Epidermal melanocyte (primary cell): Measurements from ENCODE around the gene MIEF2.
A peak's percentile ranks its signal among the peaks of the same experiment; 100 is the strongest.

ENCODE experiments used
- DNase-seq: peaks from one replicate; pipeline ENCODE4 v3.0.0; 2011; ENCODE audit warnings: low spot score; ENCODE audit not compliant: insufficient read length

Gene MIEF2

DNA sequence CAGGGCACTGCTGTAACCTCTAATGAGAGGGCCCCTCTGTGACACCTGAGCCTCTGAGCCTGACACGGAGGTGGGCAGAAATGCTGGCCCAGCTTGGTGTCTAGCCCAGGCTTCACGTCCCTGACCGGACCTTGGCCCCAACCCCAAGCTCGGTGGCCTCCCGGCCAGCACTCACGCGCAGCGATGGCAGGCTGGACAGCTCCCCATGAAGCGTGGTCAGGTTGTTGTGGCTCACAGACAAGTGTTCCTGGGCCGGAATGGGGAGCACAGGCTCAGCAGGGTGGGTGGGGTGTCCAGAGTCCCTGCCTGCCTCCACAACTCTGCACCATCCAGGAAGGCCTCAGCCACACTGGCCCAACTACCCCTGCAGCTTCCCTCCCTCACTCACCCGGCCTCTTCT lies 4.1 kb upstream of the MIEF2 start:
- DNase-seq: no peak

DNA sequence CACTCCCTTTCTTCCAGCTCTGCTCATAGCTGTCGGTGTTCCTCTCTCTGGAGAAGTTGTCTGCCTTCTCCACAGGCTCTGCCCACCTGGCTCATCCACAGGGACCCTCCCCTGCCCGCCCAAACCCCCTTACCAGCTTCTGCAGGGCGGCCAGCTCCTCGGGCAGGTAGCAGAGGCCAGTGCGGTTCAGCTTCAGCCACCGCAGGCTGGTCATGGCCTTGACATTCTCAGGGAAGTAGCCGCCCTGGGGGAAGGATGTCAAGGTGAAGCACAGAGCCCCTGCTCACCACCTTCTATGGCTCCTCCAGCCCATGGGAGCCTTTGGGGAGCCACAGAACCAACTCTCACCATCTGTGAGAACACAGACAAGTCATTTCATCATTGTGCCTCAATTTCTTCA lies 3.7 kb upstream of the MIEF2 start:
- DNase-seq: no peak

DNA sequence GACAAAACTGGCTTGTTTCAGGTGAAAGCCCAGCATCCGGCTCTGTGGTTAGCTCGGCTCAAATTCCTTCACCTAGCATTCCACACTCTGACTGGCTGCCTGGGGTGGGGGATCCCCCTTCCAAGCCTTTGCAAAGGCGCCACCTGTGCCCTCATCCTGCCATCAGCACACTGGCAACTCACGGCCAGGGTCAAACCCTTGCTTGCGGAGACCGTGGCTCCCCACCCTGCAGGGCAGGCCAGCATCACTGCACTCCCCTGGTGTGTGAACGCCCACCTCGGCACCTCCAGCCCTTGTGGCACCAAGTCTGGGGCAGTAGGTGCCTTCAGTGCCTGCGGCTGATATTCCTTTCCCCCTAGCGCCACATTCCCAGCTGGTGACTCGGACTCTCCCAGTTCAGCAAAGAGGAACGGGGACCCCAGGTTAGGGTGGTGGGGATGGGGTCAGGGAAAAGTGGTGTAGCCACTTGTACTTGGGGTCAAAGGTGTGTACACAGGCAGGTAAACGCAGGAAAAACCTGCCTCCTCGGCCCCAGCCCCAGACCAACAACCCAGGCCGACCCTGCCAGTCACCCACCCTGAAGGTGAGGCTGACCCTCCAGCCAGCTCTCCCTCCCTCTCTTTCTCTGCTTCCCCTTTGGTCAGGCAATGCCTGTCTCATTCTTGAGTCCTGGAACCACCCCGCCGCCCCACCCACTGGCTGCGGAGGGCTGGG lies 3.0 kb upstream of the MIEF2 start:
- DNase-seq: peak; percentile 57

DNA sequence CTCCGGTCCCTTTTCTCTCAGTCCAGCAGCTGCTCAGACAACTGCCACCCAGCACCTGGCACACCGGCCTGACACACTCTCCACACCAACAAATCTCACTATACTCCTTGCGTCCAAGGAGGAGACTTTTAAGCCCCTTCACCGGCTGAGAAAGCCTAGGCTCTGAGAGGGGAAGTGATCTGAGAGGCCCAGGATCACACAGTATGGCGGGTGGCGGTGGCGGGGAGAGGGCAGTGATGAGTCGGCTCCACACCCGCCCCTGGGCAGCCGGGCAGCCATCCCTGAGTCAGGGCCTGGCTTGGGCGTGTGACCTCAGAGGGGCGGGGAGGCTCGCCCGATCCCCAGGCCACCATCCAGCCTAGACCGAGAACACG lies 2.5 kb upstream of the MIEF2 start:
- peak; percentile 82 for DNase-seq

DNA sequence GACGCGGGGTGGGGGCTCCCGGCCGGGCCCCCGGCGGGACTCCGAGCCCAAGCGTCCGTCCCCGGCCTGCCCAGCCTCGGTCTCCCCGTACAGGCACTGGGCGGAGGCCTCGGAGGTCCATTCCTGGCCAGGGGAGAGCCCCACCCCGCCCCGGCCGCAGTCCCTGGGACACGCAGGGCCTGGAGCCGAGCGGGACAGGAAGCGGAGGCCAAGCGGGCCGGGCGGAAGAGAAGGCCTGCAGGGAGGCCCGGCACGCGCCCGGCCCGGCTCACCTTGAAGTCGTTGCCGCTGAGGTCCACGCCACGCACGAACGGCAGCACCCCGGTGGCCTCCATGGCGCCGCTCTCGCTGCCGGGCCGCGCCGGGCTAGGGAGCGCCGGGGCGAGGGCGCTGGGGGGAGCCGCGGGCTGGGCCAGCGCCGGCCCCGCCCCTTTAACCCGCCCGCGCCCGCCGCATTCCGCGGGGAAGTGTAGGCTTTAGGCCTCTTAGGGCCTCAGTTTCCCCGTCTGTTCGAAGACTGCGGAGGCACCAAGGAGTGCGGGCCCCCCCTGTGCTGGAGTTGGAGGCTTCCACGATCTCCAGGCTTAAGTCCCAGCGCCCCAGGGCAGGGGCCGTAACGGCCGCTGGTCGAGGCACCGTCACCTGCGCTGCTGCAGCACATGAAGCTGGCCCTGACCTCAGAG lies 2.0 kb upstream of the MIEF2 start, which contains the start of gene FLII:
FLII (minus strand) TSS at position 383 of the 683 bp plus-strand sequence; CDS start at position 335, 48 bp downstream.
- DNase-seq: peak; percentile 77

DNA sequence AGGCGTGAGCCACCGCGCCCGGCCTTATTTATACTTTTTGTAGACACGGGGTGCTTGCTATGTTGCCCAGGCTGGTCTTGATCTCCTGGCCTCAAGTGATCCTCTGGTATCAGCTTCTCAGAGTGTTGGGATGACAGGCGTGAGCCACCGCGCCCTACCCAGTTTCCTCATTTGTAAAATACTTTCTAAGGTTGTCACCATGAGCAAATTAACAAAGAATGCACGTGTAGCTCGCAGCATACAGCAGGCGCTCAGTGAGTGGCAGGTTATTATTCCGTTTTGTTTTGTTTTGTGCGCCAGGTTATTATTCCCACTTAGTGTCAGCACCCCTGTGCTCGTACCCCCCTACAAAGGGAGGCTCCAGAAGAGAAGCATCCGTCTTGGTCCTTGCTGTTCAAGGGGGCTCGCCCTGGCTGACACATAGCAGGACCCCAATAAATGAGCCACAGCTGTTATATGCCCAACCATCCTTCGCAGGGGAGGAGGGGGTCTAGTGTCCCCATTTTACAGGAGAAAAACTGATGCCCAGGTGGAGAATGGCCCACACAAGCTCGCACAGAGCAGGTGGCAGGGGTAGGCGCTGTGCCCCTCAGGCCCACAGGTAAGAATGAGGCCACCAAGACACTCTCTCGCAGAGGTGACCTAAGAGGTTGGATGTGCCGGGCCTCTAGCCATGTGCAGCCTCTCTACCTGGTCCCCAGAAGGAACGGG lies 686 bp upstream of the MIEF2 start:
- no peak for DNase-seq

DNA sequence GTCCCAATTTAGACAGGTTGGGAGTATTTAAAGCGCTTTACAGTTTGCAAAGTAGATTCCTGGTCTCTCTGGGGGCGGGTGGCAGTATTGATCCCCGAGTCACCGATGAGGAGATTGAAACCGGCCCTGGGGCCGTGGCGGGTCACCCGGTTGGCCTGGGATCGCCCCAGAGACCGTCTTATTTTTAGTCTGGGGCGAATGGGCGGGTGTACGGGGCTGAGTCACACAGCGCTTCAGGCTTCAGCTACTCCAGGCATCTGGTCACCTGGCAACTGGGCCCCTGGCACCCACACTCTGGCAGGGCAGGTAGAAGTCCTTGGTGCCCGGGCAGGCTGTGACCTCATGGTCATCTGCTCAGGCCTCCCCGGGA lies 669 bp downstream of the MIEF2 start:
- no peak for DNase-seq

DNA sequence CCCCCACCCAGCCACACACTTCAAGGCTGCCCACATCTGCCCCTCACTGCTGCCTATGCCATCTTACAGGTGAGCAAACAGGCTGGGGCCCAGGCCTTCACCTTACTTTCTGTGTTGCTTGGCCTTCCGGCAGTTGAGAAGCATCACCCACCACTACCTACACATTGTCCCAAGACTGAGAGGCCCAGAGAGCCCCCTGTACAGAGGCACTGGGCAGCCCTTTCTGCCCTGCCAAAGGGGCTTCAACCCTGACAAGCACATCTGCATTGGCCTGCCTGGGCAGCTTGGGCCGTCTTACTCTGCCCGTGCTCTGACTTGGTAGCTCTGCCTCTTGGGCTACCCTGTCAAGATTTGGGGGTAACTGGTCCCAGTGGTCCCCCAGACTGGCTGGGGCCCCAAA lies 1.2 kb downstream of the MIEF2 start:
- no peak for DNase-seq

DNA sequence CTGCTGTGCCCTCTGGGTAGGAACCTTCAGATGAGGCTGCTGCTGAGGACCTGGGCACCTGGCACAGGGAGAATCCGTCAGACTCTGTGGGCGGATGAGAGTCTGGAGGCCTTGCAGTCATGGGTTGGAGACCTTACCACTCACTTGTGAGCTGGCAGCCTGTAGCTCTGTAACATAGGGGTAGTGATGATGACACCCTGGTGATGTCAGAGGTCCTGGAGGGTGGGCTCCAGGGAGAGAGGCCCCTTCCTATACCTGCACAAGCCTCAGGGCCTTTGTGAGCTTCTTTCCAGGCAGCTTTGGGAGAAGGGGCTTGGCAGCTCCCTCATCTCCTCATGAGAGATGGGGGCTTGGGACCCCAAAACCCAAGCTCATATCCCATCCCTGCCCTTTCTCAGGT lies 1.6 kb downstream of the MIEF2 start:
- no peak for DNase-seq

DNA sequence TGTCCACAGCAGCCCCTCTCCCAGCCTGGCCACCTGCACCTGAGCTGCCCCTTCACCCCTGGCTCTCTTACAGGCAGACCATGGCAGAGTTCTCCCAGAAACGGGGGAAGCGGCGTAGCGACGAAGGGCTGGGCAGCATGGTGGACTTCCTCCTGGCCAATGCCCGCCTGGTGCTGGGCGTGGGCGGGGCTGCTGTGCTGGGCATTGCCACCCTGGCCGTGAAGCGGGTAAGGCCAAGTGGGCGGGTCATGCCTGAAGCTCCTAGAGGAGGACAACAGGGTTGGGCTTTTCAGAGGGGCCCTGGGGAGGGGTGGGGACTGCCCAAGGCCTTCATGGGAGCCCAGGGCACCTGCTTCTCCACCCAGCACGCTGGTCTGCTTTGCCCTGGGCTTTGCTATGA lies 2.2 kb downstream of the MIEF2 start:
- no peak for DNase-seq

DNA sequence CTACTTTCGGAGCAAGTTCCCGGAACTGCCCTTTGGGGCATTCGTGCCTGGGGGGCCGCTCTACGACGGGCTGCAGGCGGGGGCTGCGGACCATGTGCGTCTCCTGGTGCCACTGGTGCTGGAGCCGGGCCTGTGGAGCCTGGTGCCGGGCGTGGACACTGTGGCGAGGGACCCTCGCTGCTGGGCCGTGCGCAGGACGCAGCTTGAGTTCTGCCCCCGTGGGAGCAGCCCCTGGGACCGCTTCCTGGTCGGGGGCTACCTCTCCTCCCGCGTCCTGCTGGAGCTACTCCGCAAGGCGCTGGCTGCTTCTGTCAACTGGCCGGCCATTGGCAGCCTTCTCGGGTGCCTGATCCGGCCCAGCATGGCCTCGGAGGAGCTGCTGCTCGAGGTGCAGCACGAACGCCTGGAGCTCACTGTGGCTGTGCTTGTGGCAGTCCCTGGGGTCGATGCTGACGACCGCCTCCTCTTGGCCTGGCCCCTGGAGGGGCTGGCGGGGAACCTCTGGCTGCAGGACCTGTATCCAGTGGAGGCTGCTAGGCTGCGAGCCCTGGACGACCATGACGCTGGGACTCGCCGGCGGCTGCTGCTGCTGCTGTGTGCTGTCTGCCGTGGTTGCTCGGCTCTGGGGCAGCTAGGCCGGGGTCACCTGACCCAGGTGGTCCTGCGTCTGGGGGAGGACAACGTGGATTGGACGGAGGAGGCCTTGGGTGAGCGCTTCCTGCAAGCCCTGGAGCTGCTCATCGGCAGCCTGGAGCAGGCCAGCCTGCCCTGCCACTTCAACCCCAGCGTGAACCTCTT lies 3.6 kb downstream of the MIEF2 start:
- no peak for DNase-seq

DNA sequence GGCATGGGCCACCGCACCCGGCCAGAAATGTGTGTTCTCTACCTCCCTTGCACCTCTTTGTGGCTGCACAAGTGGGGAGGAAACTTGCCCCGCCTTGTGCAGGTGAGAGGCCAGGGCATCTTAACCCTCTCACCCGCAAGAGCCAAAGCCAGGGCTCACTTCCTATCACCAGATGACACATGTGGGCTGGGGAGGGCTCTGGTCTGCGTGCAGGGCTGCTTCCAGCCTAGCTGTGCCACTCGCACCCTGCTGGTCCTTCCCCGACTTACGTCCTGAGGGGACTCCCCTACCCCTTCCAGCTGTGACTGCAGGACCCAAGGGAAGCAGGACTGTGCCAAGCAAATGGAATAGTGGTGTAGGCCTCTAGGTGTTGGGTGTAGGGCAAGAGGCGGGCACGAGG lies 6.9 kb downstream of the MIEF2 start:
- no peak for DNase-seq

DNA sequence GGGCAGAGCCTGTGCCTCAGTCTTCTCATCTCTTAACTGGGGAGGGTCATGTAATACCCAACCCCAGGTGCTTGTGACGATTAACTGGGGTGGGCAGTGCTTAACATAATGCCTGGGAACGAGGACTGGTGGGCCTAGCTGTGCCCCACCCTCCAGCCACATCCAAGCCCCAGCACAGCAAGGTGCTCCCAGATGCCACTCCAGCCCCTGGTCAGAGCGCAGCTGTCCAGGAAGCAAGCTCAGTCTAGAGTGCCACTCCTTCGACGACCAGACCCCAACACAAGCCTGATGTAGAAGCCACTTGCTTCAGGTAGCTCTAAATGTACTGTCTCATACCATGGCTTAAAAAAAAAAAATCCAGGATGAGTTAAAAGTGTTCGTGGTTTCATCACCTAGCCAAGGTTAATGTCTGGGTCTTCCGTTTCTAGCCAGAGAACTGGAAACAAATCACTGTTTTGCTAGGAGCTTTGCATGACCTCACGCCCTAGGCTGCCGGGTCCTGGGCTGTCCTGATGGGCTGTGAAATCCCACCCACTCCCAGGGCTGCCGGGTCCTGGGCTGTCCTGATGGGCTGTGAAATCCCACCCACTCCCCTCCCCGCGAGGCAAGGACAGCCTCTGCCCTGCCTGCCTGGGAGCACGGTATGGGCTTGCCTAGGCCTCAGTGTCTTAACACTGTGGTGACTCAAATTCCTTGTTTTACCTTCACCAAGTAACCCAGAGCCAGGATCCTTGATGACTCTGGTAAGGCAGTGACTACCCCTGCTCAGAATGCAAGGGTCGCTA lies 7.7 kb downstream of the MIEF2 start:
- no peak for DNase-seq

DNA sequence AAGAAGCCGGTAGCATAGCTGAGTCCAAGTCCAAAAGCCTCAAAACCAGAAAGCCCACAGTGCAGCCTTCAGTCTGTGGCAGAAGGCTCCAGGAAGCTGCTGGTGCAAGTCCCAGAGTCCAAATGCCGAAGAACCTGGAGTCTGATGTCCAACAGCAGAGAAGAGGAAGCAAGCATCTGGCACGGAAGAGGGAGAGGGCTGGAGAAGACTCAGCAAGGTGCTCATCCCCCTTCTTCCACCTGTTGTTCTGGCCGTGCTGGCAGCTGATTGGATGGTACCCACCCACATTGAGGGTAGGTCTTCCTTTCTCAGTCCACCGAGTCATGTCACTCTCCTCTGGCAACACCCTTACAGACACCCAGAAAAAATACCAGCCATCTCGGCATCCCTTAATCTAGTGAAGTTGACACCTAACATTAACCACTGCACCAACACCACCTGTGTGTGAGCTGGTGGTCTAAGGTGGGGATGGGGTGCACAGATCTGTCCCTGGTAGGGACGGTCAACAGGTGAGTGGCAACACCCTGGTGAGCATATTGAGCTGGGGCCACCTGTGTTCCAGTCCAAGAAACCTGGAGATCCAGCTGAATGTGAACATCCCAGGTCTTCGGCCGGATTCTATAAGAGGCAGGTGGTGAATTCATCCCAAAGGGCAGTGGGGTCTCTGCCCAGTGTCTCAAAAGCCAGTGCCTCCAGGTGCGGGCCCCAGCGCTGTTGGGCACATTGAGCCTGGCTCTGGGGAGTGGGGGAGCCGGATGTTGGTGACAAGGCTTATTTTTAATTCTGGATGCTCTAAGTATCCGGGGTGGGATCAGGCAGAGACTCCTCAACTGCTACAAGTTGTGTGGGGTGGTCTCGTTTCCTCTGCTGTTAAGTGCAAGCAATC lies 9.8 kb downstream of the MIEF2 start:
- DNase-seq: no peak

DNA sequence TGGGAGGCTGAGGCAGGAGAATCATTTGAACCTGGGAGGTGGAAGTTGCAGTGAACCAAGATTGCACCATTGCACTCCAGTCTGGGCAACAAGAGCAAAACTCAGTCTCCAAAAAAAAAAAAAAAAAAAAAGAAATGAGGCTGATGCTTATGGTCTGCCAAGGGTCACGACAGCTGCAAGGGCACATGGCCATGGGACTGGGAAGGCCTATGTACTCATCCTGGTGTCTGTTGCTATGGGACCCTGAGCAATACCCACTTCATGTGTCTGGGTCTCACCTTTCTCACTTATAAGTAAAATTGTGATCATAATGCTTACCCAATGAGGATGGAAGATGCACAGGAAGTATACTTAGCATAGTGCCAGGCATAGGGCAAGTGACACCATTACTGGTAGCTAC lies 16.6 kb downstream of the MIEF2 start:
- no peak for DNase-seq

DNA sequence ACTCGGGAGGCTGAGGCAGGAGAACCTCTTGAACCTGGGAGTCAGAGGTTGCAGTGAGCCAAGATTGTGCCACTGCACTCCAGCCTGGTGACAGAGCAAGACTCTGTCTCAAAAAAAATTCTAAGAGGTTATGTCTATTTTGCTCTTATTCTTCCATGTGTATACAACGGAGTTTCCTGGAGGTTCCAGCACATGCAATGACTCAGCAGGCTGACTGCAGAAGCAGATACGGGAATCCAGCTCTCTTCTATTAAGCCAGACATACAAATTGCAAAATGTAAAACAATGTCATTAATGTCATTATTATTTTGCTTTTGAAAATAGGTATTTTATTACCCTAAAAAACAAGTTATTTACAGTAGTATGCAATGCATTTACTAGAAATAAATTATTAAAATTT lies 18.4 kb downstream of the MIEF2 start:
- no peak for DNase-seq

DNA sequence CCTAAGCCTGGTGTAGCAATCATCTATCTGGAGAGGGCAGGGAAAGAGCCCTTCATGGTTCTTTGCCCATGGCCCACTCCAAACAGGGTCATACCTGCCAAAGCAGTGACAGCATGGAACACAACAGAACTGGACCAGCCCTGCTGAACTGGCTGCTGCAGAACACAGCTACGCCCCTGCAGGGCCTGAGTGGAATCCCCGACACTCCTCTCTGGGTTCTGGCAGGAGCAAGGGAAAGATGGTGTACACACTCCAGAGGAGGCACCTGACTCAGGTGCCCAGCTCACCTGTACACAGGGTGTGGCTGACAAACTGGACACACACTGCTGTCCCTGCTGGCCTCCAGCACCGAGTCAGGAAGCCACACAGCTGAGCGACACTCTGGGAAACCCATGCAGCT lies 19.8 kb downstream of the MIEF2 start:
- no peak for DNase-seq

DNA sequence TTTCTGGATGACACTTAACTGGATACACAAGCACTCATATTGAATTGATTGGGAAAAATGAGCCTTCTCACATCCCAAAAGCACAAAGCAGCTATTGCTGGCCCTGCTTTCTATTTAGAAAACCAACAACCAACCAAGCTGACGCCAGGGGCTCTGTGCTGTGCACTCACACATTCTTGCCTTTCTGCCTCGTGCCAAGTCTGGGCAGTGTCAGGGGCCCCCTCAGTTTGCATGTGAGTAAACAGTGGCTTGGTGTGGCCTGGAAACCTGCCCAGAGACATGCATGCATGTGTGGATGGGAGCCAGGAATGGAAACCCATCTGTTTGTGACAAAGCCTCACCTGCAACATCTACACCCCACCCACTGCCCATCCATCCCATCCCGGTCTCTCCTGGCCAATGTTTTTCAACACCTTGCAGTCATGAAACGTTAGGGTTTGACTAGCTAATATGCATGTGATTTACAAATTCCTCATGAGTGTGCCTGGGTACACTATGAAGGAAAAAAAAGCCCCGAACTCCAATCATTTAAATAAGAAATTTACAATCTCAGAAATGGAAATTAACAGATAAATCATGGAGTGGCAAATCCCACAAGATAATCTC lies 20.4 kb downstream of the MIEF2 start:
- DNase-seq: no peak

DNA sequence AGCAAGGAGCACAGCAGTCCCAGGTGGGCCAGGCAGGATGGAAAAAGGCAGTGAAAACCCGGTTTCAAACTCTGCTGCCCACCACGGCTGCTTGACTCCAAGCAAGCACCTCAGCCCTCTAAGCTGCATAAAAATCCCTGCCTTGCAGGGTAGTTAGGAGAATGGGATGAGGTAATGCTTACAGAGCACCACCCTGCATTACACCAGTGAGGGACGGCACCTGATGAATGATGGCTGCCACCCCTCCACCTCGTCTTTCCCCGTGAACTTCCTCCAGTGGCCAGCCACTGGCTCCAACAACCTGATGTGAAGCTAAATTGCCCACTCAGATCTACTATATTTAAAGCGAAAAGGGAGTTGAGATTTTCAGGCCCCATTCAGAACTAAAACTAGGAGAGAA lies 21.3 kb downstream of the MIEF2 start:
- DNase-seq: no peak

DNA sequence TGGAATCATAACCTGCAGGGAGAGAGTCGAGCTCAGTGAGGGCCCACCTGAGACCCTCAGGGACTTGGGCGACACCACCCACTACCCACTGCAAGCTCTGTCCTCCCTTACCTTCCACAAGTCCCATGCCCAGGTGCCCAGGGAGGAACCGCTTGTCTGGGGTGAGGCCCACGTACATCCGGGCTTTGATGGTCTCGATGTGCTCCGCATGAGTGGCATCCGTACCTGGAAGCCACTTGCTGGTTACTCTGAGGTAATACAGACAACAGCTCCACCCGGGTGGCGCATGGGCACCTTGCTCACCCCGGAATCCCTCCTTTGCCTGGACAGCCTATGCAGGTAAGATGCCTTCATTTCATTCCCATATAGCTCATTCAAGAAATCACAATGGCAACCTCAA lies 24.8 kb downstream of the MIEF2 start:
- DNase-seq: no peak
